Lower leg skin (tissue), 3 donors: ENCODE results near the gene ENO2.

Source experiments
- POLR2A ChIP-seq, 2 donors: fragments of 450-650 bp; IDR thresholded peaks; one replicate each; pipeline ENCODE4 v1.6.1; 2016 to 2017; ENCODE audit warnings: antibody characterized with exemption in 2 of 2, mild to moderate bottlenecking in 1 of 2, moderate library complexity in 1 of 2
- TF ChIP-seq, protein P1 (sequence below), 3 donors: fragments of 450-650 bp; IDR thresholded peaks; one replicate each; pipeline ENCODE4 v1.5.1; 2016; ENCODE audit warnings: antibody characterized with exemption in 3 of 3, mild to moderate bottlenecking in 3 of 3, moderate library complexity in 2 of 3

DNA sequence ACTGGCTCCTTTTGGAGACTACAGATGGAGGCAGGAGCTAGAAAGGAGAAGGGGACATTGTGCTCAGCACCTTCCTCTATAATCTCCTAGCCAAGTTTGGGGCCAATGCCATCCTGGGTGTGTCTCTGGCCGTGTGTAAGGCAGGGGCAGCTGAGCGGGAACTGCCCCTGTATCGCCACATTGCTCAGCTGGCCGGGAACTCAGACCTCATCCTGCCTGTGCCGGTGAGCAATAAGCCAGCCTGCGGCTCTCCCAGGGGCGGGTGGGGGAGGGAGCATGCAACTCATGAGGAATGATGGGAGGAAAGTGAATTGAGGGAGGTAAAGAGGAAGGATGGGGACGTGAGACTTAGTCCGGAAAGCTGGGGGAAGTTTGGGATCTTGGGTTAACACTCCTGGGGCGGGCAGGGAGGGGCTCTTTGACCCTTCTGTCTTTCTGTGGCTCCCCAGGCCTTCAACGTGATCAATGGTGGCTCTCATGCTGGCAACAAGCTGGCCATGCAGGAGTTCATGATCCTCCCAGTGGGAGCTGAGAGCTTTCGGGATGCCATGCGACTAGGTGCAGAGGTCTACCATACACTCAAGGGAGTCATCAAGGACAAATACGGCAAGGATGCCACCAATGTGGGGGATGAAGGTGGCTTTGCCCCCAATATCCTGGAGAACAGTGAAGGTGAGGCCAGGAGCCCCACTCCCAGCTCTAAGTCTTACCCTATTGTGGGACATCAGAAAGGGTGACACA is 3.3 kb downstream of the ENO2 start:
- TF ChIP-seq, protein P1, sequence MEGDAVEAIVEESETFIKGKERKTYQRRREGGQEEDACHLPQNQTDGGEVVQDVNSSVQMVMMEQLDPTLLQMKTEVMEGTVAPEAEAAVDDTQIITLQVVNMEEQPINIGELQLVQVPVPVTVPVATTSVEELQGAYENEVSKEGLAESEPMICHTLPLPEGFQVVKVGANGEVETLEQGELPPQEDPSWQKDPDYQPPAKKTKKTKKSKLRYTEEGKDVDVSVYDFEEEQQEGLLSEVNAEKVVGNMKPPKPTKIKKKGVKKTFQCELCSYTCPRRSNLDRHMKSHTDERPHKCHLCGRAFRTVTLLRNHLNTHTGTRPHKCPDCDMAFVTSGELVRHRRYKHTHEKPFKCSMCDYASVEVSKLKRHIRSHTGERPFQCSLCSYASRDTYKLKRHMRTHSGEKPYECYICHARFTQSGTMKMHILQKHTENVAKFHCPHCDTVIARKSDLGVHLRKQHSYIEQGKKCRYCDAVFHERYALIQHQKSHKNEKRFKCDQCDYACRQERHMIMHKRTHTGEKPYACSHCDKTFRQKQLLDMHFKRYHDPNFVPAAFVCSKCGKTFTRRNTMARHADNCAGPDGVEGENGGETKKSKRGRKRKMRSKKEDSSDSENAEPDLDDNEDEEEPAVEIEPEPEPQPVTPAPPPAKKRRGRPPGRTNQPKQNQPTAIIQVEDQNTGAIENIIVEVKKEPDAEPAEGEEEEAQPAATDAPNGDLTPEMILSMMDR (IDR thresholded peaks at IDR 0.05) = no peak
- no peak for TF ChIP-seq POLR2A (IDR thresholded peaks at IDR 0.05)
